Epithelial cell of proximal tubule (primary cell): Measurements from ENCODE around the gene ITPR2. TPM values are rescaled to one million over a fixed set of nuclear protein-coding genes. Genes with fewer than 3 reads are reported as not detected.

ENCODE experiments used
- DNase-seq: peaks from one replicate; pipeline ENCODE4 v3.0.0-alpha.2; 2011; ENCODE audit warnings: low read depth
- H3K4me3 ChIP-seq: 2 replicates; pipeline ENCODE4 v1.5.1; 2011; ENCODE audit warnings: low read depth, mild to moderate bottlenecking, low read length
- total RNA-seq: library from RNA; depleted of rRNA; stranded (reverse); fragments of >200 nt; gene quantifications from 2 replicates; pipeline ENCODE4 v1.2.3, GENCODE V29; 2015
- TF ChIP-seq, protein P1 (sequence below): conservative IDR thresholded peaks from 2 replicates; pipeline ENCODE4 v1.5.1; 2012; ENCODE audit warnings: low read depth, mild to moderate bottlenecking, low read length

Gene ITPR2
- total RNA-seq, 1 donor from 2014 or later, result 13.5 TPM

DNA sequence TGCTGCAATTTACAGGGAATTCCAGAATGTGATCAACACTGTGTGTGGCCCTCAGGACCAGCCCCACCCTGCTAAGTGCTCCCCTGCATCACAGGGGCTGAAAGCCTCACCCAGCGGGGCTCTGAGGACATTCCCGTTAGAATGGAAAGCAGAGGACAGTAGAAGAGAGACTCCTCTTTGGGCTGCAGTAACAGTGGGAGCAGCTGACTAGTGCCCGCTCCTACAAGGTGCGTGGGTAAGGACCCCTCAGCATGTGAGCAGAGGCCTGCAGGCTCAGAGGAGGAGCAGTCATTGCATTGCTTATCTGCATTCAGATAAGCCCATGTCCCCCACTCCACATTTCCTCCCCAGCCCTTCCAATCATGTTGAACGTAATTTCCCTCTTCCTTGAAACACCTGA is 120.1 kb downstream of the ITPR2 start:
- H3K4me3 ChIP-seq, result no peak overlapping the region
- DNase-seq, result no peak
- TF ChIP-seq, protein P1, sequence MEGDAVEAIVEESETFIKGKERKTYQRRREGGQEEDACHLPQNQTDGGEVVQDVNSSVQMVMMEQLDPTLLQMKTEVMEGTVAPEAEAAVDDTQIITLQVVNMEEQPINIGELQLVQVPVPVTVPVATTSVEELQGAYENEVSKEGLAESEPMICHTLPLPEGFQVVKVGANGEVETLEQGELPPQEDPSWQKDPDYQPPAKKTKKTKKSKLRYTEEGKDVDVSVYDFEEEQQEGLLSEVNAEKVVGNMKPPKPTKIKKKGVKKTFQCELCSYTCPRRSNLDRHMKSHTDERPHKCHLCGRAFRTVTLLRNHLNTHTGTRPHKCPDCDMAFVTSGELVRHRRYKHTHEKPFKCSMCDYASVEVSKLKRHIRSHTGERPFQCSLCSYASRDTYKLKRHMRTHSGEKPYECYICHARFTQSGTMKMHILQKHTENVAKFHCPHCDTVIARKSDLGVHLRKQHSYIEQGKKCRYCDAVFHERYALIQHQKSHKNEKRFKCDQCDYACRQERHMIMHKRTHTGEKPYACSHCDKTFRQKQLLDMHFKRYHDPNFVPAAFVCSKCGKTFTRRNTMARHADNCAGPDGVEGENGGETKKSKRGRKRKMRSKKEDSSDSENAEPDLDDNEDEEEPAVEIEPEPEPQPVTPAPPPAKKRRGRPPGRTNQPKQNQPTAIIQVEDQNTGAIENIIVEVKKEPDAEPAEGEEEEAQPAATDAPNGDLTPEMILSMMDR, result no peak

DNA sequence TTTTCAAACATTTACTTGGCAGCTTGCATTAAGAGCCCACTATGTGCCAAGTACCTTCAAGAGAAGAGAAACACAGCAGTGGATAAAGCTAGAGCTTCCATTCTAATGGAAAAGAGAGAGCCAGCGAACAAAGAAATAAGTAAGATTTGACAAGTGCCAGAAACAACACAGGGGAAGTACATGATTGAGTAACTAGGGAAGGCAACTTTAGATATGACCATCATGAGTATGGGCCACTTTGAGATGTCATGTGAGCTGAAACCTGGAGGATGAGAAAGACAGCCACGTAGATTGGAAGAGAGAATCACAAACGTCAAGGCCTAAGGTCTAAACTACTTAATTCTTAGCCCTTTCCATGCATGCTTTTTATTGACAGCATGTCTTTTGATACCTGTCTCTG is 121.4 kb downstream of the ITPR2 start:
- no peak overlapping the region for H3K4me3 ChIP-seq
- TF ChIP-seq, protein P1, result no peak
- no peak for DNase-seq

DNA sequence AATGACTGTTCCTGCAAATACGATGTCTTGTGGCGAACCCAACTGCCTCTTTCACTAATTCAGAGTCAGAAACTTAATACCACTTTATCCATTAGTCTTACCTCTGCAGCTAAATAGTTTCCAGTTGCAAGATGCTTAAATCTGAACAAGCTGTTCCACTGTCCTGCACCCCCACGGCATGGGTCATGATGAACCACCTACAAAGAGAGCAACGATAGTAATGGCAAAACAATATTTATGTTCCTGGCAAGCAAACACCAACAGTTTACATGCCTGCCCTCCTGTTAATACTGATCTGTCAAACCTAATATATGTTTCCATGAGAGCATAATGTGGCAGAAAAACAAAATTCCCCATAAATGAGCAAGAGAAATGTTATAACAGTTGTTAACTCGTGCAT is 121.9 kb downstream of the ITPR2 start:
- no peak for DNase-seq
- TF ChIP-seq, protein P1, result no peak
- H3K4me3 ChIP-seq, result no peak overlapping the region

DNA sequence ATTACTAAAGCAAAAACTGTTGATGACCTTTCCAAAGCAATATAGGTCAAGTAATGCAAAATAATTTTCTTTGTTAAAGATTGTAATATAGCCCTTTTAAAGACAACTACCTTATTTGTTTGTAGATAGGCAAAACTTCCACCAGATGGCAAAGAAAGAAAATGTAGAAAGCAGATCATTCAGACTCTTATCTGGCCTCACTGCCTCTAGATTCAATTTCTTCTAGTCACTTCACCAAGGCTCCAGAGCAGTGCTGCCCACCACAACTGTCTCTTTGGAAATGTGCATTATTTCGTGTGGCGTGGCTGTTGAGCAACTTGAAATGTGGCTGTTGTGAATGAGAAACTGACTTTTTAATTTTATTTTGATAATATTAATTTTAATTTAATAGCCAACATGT is 127.1 kb downstream of the ITPR2 start:
- DNase-seq, result no peak
- no peak overlapping the region for H3K4me3 ChIP-seq
- TF ChIP-seq, protein P1, result no peak

DNA sequence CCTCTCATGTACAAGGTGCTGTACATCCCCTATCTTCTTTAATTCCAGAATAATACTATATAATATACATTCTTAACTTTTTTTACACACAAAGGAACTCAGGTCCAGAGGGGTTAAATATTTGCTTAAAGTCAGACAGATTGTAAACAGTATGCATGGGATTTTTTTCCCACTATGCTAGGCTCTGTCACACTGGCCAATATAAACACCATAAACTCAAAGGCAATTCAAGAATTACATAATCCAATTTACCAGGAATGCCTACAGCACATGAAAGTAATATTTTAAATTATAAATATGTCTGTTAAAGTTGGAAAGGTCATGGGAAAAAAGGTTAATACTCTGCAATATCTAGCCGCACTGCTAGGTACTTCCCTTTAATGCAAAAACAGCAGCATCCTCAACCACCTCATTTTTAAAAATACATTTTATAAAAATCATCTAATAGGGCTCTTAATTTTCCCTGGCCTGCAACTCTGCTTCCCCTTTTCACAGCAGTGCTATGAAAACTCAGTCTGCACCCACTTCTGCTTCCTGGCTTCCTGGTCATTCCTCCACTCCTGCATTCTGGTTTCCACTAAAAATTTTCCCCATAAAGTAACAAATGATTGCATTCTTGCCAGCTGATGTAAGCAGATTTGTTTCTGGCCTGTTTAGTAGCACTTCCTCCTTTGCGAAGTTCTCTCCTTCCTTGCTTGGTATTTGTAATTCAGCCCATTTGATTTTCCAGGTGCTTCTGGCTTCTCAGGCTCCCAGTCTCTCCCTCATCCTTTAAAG is 128.1 kb downstream of the ITPR2 start:
- DNase-seq, result no peak
- TF ChIP-seq, protein P1, result no peak
- H3K4me3 ChIP-seq, result no peak overlapping the region

DNA sequence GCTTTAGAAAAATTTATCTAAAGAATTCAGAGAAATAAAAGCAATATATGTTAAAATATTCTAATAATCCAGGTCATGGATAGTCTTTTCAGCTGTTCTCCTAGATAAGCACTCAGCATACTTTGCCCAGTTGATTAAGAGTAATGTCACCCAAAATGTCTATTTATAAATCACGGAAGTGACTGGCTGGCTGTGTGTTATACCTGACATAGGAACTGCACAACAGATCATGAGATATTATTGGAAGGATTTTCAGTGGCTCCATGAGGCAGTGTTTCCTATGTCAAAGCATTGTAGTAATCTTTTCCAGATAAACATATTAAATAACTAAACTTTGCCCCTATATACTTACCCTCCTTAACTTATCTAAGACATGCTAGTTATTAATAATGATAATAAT is 128.8 kb downstream of the ITPR2 start:
- TF ChIP-seq, protein P1, result no peak
- DNase-seq, result no peak

DNA sequence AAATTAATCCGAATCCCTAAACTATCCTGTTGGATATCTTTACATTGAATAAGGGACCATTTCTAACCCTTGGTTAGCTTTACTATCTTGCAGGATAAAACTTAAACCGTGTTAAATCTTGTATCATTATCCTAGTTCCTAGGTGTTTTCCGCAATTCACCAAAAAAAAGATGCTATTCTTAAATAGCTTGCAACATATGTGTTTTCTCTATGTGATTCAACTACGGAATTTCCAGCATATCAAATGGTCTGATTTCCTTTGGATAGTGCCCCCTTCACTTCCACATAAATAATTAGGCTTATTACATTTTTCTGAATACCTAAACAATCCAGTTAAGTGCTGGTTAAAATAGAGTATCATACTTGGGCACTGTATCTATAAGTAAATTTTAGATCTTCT is 130.3 kb downstream of the ITPR2 start:
- DNase-seq, result no peak
- no peak overlapping the region for H3K4me3 ChIP-seq
- TF ChIP-seq, protein P1, result no peak

More for the DNA sequence above, 128.8 kb downstream of the ITPR2 start:
- H3K4me3 ChIP-seq, result no peak overlapping the region
